Amniotic stem cell (primary cell): ENCODE data around the gene FGD3.
"Not testable (repeated sequence)": the region's sequence is repeated elsewhere in the genome, so short reads cannot be mapped to it uniquely, and the experiment has no call there.

Source experiments
- DNase-seq: peaks from one replicate; lab custom pipeline; 2025; lab: John Stamatoyannopoulos, UW

The FGD3 gene, protein sequence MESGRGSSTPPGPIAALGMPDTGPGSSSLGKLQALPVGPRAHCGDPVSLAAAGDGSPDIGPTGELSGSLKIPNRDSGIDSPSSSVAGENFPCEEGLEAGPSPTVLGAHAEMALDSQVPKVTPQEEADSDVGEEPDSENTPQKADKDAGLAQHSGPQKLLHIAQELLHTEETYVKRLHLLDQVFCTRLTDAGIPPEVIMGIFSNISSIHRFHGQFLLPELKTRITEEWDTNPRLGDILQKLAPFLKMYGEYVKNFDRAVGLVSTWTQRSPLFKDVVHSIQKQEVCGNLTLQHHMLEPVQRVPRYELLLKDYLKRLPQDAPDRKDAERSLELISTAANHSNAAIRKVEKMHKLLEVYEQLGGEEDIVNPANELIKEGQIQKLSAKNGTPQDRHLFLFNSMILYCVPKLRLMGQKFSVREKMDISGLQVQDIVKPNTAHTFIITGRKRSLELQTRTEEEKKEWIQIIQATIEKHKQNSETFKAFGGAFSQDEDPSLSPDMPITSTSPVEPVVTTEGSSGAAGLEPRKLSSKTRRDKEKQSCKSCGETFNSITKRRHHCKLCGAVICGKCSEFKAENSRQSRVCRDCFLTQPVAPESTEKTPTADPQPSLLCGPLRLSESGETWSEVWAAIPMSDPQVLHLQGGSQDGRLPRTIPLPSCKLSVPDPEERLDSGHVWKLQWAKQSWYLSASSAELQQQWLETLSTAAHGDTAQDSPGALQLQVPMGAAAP

DNA sequence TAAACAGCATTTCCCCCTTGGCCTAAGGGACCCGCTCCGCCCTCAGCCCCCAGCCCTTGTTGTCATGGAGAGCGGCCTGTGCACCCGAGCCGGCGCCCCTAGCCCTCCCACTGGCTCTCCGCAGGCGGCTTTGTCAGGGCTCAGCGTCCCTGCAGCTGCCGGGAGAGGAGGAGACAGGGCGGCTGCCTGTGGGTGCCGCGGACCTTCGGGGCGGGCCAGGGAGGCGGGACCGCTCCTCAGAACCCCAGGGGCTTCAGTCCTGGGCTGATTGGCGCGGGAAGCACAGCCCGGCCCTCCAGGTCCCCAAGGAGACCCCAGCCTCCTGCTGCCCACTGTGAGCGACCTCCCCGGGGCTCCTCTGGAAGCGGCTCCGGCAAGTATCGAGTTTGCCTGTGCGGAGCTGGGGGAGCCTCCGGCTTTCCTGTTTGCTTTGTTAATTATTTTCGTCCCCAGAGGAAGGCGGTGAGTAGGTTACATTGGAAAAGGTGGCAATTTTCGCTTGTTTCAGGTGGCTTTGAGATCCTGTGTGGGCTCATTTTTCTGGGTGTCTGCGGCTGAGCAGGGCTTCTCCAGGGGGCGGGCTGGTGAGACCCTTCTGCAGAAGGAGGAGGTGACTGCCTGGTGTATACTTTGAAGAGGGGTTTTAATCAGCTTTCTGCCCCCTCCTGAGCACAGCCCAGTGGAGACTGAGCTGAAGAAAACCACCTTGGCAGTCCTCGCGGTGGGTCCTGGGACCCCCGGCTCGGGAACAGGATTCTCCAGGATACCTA lies at the start of gene FGD3:
Gene FGD3, plus strand, starts transcription at position 256 of the 770 bp plus-strand sequence. CDS start 28,734 bp downstream, outside the sequence.
- DNase-seq: no peak

DNA sequence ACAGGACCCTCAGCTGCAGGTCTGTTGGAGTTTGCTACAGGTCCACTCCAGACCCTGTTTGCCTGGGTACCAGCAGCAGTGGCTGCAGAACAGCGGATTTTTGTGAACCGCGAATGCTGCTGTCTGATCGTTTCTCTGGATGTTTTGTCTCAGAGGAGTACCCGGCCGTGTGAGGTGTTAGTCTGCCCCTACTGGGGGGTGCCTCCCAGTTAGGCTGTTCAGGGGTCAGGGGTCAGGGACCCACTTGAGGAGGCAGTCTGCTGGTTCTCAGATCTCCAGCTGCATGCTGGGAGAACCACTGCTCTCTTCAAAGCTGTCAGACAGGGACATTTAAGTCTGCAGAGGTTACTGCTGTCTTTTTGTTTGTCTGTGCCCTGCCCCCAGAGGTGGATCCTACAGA lies 42.2 kb upstream of the FGD3 start:
- DNase-seq: not testable (repeated sequence)

DNA sequence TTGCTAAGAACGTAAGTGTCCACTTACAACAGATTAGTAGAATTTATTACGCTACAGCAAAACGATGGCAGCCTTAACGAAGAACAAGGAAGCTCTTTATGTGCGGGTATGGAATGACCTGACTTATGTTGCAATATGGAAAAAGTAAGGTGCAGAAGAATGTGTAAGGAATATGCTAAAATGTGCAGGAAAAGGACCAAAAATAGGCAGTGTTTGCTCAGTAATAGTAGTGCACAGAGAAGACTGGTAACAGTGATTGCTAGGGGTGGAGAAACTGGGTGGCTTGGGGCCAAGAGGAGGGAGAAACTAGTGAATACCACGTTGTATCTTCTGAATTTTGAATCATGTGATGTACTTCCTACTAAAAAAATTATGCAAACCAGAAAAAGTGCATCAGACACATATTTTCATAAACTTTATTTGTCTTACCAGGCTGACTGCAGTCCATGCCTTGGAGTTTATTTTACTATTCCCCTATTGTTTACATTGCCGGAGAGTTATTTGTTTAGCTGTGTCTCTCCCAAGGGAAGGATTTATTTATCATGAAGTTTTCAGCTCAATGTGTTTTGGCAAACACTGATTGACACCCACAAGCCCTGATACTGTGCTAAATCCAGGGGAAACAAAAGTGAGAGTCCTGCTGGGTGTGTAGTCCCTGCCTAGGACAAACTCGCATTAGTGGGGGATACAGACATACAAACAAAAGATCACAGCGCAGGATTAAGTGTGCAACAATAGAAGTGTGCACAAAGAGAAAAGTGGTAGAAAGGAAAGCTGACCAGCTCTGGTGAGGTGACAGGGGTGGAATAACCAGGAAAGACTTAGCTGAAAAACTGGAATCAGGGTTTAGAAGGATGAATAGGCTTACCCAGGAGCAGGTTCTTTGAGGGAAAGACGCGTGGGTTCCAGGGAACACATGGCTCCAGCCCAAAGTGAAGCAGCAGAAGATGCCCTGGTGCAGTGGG lies 35.5 kb upstream of the FGD3 start:
- DNase-seq: no peak

DNA sequence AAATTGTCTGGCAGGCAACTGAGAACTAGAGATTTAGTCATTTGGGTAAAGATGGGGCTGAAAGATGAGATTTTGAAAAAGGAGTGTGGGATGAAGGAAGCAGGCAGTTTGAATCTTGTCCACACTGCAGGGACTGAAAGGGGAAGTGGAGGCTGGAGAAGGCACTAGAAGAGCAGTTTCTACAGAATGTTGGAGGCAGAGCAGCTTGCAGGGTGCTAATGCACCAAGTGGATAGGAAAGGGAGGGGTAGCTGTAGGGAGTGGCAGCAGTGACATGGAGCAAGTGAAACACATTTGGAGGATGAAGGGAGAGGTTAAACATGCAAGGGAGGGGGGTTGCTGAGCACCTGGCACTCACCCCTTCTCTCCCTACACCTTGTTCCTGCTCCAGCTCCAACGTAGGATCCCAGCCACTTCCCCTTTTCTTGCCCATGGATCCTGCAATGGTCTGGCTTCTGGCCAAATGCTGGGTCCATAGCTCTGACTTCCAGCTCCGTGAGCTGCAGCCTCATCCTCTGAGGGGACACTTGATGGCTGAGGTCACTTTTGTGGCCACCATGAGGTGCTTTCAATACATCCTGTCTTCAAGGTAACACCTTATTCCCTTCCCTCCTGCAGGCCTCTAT lies 30.0 kb upstream of the FGD3 start:
- no peak for DNase-seq

DNA sequence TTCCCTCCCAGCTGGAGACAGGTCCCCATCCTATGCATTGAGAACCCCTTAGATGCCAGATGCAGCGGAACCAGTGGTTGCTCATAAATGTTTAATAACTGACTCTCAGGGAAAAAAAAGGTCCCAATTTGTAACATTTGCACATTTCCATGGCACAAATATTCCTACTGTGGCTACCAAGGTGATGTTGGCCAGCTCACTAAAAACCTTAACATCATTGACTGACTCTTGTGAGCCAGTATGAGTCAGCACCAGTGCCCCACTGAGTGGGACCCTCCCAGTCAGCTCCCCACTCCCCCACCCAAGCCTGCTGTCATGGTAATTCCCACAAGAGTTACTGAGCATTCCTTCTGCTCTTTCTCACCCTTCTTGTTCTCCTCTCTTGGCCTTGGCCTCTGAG lies 26.9 kb upstream of the FGD3 start:
- no peak for DNase-seq

DNA sequence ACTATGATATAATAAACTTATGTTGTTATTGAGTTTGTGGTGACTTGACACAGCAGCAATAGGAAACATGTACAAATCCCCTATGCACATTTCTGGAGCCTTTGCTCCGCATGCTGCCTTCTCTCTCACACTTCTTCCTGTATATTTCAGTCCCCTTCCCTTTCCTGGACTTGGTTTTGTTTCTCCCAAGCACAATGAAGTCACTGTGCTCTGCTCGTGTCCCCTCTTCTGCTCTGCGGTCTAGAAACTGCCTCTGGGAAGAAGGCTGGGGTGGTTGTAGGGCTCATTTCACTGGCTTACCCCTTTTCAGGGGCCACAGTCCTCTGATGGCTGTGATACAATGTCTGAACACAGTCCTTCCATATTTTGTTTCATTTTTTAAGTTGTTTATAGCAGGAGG lies 15.7 kb upstream of the FGD3 start:
- no peak for DNase-seq

DNA sequence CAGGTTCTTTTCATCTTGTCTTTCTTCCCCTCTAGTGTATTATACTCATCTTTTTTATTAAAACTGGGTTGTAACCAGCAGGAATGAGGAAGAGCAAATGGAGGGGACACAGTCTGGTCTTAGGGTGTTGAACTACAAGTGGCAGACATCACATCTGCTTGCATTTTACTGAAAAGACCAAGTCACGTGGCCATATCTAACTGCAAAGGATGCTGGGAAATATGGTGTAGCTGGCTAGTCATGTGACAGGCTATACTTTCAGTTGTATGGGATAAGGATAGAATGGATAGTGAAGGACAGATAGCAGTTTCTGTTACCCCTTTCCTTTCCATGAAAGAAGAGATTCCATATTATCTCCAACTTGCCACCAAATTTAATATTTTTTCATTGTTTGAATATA lies 13.0 kb upstream of the FGD3 start:
- no peak for DNase-seq

DNA sequence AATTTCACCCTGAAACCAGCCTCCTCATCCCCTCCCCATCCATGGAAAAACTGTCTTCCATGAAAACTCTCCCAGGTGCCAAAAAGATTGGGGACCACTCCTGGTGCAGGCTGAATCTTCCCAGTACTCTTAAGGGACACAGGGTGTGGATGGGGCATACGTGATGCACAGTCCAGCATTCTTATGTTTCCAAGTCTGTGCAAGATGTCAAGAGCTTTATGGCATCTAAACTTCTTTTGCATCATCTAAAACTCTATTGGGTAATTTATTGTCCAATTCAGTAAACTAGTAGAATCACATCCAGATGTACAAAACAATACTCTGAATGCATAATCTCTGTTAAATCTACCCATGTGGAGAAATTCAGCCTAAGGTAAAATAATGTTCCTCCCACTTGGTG lies 9.3 kb upstream of the FGD3 start:
- DNase-seq: no peak

DNA sequence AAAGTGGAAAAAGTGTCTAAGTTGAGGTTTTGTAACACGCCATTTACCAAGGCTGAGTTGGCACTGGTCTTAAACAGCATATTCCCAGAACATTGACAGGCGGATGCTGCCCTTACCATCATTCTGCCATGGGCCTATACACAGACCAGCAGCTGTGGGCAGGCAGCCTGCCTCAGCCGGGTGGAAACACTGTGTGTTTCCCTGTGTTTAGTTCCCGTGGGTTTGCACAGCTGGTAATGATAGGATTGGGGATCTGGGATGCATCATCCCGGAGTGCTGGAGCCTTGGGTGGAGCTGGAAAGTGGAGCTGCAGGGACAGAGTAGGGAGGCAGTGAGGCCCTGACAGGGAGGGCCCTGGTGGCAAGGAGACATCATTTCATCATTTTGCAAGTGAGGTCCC lies 5.5 kb upstream of the FGD3 start:
- DNase-seq: no peak

DNA sequence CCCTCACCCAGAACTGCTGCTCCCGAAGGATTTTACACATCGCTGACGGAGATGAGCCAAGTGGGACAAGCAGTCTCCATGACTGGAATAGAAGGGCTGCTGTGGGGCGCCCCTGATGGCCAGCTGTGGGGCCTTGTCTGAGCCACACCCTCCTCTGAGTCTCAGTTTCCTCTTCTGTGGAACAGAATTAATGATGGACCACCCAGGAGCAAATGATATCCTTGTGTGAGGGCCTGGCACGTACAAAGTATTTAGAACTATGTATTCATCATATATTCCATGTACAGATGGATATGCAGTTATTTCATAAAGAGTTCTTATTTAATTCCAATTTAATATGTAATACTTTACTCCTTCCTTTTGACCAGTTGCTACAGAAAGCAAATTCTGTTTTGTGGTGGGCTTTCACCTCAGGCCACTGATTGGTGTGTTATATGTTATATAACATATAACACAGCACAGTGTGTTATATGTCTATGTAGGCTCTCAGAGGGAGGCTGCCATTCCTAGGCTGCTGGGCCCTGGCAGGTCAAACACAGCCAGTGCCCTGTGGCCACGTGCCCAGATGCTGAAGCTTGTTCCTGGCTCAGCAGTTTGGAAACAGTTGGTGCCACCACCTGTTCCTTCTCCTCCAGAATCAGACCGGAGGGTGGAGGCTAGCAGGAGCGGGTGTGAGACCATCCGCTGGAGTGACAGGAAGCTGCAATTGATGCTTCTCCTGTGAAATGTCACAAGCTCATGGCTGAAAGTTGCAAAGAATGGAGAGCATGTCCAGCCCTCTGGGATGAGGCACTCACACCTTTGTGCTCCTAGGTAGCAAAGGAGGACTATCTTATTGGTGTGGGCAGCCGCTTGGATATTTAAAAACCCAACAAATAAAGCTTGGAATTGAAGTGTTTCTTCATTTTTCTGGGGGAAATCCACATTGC lies 4.4 kb upstream of the FGD3 start:
- DNase-seq: no peak

DNA sequence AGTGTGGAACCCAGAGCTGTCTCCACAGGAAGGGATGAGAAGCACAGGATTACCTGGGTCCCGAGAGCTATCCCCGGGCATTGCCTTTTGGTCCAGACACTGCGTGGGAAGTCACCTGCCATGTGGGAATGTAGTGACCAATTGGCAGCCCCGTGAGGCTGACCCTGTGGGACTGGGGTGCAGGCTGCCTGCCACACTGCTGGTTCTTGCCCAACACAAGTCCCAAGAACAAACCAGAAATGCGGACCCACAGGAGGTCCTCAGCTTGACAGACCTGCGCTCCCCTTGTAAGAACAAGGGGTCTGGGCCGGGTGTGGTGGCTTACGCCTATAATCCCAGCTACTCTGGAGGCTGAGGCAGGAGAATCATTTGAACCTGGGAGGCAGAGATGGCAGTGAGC lies 2.4 kb upstream of the FGD3 start:
- DNase-seq: no peak

DNA sequence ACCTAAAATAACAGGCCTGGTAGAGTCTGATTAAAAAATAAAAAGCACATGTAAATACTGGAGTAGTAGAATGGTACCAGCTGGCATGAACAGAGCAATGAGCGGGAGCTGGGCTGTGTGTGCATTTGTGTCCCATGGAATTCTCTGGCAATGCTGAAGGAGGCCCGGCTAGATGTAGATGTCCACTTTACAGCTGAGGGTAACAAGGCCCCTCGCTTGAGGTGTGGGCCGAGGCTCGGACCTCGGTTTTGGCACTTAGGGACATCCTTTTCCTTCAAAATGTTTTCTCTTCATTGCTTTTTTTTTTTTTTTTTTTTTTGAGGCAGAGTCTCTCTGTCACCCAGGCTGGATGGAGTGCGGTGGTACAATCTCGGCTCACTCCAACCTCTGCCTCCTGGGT lies 1.5 kb upstream of the FGD3 start:
- no peak for DNase-seq

DNA sequence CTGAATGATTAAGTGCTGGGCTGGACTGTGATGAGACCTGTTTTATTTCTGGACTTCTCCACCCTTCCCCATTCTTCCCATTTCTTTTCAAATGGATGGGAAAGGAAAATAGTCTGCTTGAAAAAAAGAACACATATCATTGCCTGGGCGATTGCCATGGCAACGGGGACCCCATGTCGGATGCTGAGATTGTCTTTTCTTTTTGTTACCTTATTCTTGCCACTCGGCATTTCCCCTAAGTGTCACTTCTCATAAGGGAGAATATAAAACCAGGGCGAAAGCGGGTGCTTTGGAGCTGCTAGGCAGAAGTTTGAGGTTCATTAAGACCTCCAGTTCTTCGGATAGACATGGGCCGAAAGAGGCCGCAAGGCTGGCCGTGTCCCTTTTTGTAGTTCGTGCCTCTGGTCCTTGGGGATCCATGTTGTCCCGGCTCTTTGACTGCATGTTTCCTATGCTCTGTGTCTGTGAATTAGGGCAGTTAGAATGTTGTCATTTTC lies 763 bp downstream of the FGD3 start:
- DNase-seq: no peak

DNA sequence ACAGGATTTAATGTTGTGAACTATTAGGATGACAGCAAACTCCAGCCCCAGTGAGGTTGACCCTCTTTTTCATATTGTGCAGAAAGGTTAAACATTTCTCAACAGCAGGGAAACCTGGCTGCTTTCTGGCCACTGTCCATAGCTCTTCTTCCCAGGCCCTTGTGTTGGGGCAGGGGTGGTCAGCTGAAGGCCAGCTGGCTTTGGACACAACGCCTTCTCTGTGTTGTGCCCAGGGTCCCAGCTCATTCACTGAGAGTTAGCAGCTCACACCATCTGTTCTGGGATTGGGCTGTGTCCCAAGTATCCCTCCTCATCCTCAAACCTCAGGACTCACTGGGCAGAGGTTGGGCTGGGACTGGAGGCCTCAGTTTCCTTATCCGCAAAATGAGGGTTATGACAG lies 1.3 kb downstream of the FGD3 start:
- no peak for DNase-seq

DNA sequence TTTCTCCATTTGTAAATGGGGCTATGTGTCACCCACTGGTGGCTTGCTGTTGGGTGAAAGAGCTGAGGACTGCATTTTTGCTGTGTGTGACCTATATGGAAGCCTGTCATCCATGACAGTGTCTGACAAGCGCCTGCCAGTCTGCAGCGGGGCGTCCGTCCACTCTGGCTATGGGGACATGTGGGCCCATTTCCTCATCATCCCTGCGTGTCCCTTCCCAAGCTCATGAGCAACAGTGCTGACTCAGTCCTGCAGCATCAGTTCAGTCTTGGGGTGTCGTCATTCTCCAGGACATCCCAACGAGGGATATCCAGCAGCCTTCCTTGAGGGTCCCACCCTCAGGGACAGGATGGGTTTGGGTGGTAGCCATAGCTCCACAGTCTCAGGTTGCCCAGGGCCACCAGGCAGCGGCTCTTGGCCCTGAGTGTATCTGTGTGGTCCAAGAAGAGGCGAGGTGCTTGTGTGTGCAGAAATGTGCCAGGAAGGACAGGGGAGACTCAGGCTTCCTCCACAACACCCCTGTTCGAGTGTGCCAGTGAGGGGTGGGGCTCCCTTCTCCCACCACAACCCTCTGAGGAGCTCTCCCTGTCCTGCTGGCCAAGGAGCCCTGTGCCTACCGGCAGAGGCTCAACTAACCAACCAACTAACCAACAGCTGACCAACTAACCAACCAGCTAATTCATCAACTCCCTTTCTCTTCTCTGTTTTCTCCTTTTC lies 2.1 kb downstream of the FGD3 start:
- no peak for DNase-seq

DNA sequence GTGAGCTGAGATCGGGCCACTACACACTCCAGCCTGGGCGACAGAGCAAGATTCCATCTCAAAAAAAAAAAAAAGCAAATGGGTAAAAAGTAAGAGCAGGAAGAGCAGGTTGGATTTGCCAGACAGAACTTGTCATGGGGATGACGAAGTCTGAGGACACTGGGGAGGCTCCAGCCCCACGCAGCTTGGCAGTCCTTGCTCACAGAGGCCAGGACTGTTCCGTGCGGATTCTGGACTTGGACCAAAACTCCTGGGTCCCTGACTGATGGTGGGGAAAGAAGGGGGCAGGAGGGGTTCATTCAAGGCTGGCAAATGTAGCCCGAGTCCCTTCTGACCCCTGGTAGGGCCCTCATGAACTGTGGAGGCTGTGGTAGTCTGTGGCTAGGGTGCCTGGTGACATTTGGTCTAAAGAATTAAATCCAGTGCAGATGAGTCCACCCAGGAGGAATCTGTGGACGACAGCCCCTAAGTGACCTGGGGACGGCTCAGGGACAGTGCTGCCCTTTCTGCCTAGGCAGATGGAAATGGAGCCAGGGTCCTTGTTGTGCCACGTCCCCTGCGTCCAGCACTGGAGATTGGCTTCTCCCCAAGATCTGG lies 3.1 kb downstream of the FGD3 start:
- no peak for DNase-seq

DNA sequence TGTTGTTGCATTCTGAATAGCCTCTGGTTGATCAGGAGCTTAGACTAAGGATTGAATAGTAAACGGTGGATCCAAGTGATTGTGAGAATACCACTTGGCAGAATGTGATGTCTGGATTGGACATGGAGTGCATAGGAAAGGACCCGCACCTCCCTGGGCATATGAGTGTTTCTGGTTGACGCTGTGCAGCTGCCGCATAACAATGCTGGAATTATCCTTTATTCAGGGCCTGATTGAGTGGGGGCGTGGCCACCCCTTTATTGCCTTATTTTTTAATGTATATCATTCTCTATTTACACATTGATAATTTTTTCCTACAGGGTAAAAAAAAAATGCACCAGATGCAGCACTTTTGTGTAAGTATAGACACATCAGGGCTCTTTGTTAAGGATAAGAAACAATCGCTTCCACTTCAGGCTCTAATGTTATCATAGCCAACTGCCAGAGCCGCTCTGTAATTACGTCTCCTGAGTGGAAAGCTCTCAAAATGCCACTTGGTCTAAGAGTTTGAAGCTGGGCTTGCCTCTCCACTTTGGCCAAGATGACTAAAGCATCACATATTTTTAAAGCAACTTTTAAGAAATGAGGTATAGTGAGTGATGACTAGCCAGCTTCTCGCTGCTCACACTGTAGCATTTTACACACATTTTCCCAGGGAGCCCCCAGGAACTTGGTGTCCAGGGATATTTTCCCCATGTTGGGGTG lies 5.7 kb downstream of the FGD3 start:
- DNase-seq: no peak
